GM18867 (cell line): ENCODE data around the gene ALLC.

ENCODE experiments used
- ATAC-seq: cut with Tn5 transposase; IDR thresholded peaks from one replicate; pipeline ENCODE4 v1.9.1; 2021; ENCODE audit warnings: mild to moderate bottlenecking, moderate library complexity; ENCODE audit not compliant: unreplicated experiment

ALLC gene

GRCh38 chr2:3708576-3708975 lies 50.6 kb downstream of the ALLC start:
- ATAC-seq = no peak

- ATAC-seq = no peak
Observed at GRCh38 chr2:3709225-3709624, 51.2 kb downstream of the ALLC start.

GRCh38 chr2:3712424-3712823 lies 54.4 kb downstream of the ALLC start:
- no peak for ATAC-seq

GRCh38 chr2:3712831-3713503 lies 55.0 kb downstream of the ALLC start:
- ATAC-seq = no peak

- ATAC-seq = no peak
Observed at GRCh38 chr2:3718679-3719078, 60.7 kb downstream of the ALLC start.

GRCh38 chr2:3725002-3725401 lies 67.0 kb downstream of the ALLC start:
- no peak for ATAC-seq

- ATAC-seq = no peak
Observed at GRCh38 chr2:3725458-3726250, 67.7 kb downstream of the ALLC start.

GRCh38 chr2:3726511-3726910 lies 68.5 kb downstream of the ALLC start:
- no peak for ATAC-seq

- ATAC-seq = no peak
Observed at GRCh38 chr2:3727397-3728045, 69.5 kb downstream of the ALLC start.

GRCh38 chr2:3728104-3729054 lies 70.4 kb downstream of the ALLC start:
- ATAC-seq = no peak

GRCh38 chr2:3729055-3729448 lies 71.1 kb downstream of the ALLC start:
- ATAC-seq = no peak

- ATAC-seq = no peak
Observed at GRCh38 chr2:3729786-3730185, 71.8 kb downstream of the ALLC start.

GRCh38 chr2:3730646-3731045 lies 72.6 kb downstream of the ALLC start:
- ATAC-seq = no peak

- ATAC-seq = no peak
Observed at GRCh38 chr2:3731829-3732228, 73.8 kb downstream of the ALLC start.

GRCh38 chr2:3736112-3736511 lies 78.1 kb downstream of the ALLC start:
- ATAC-seq = no peak

GRCh38 chr2:3737128-3737527 lies 79.1 kb downstream of the ALLC start:
- no peak for ATAC-seq

GRCh38 chr2:3738454-3738853 lies 80.5 kb downstream of the ALLC start:
- peak; percentile 62 for ATAC-seq

GRCh38 chr2:3739313-3739712 lies 81.3 kb downstream of the ALLC start:
- ATAC-seq = no peak

- no peak for ATAC-seq
Observed at GRCh38 chr2:3741396-3741795, 83.4 kb downstream of the ALLC start.

- no peak for ATAC-seq
Observed at GRCh38 chr2:3741867-3742602, 84.0 kb downstream of the ALLC start.
